ENCODE results near the gene FUT3.

DNA sequence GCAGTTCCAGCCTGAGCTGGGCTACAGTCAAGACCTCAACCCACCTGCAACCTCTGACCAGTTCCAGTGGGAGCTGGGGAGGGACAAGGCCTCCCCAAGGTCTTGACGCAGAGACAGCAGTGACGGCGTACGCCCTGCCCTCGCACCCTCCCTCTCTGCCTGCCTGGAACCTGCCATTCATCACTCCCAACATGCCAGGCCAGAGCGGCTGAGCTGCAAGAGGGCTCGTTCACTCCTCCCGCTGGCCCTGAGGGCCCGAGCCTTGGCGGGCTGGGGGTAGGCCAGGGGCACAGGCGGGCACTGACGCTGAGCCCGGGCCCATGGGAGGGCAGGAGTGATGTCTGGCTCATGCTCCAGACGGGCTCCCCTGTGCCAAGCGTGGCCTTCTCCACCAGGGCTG, 44.2 kb upstream of the FUT3 start:
- TF ChIP-seq POLR2AphosphoS5 (IDR thresholded peaks at IDR 0.05; ENCODE audit: low read depth, low read length) (0 out of 2 replicates have a peak, but pooled peaks have one; percentile 37), POLR2A (IDR thresholded peaks at IDR 0.05; ENCODE audit: low read depth, low read length) (no peak), PAX5 (IDR thresholded peaks at IDR 0.05; ENCODE audit: insufficient read depth, low read length, severe bottlenecking) (no peak), TAF1 (IDR thresholded peaks at IDR 0.05; ENCODE audit: low read depth, low read length) (no peak)
